PFSK-1 (cell line): ENCODE measurements around the gene SCNM1.

ENCODE experiments used
- FOXP2 ChIP-seq: optimal IDR thresholded peaks from 2 replicates; pipeline ENCODE3; 2011; ENCODE audit warnings: borderline replicate concordance, control low read depth, inconsistent platforms; ENCODE audit not compliant: insufficient read depth; ENCODE audit errors: extremely low read length, extremely low read depth
- POLR2AphosphoS5 ChIP-seq: IDR thresholded peaks from 2 replicates; pipeline ENCODE4 v1.6.1; 2012; ENCODE audit warnings: low read depth, mild to moderate bottlenecking, control low read depth, low read length, moderate library complexity
- SIN3A ChIP-seq: IDR thresholded peaks from 2 replicates; pipeline ENCODE4 v1.6.1; 2012; ENCODE audit warnings: mild to moderate bottlenecking, low read length, moderate library complexity, borderline replicate concordance; ENCODE audit not compliant: insufficient read depth
- TAF1 ChIP-seq: IDR thresholded peaks from 2 replicates; pipeline ENCODE4 v1.6.1; 2012; ENCODE audit warnings: low read length, control low read depth, borderline replicate concordance; ENCODE audit not compliant: insufficient read depth
- TF ChIP-seq, protein P1 (sequence below), 2 experiments: IDR thresholded peaks; 2 replicates each; pipeline versions ENCODE4 v1.6.1 to v1.8.0; 2011 to 2012; ENCODE audit warnings: low read depth in 2 of 2, low read length in 2 of 2, control low read depth in 1 of 2, inconsistent platforms in 1 of 2, mild to moderate bottlenecking in 1 of 2, moderate library complexity in 1 of 2; ENCODE audit not compliant: insufficient read depth in 1 of 2

- TF ChIP-seq POLR2AphosphoS5 (no peak), TAF1 (no peak), FOXP2 (no peak), SIN3A (no peak)
- TF ChIP-seq, protein P1, sequence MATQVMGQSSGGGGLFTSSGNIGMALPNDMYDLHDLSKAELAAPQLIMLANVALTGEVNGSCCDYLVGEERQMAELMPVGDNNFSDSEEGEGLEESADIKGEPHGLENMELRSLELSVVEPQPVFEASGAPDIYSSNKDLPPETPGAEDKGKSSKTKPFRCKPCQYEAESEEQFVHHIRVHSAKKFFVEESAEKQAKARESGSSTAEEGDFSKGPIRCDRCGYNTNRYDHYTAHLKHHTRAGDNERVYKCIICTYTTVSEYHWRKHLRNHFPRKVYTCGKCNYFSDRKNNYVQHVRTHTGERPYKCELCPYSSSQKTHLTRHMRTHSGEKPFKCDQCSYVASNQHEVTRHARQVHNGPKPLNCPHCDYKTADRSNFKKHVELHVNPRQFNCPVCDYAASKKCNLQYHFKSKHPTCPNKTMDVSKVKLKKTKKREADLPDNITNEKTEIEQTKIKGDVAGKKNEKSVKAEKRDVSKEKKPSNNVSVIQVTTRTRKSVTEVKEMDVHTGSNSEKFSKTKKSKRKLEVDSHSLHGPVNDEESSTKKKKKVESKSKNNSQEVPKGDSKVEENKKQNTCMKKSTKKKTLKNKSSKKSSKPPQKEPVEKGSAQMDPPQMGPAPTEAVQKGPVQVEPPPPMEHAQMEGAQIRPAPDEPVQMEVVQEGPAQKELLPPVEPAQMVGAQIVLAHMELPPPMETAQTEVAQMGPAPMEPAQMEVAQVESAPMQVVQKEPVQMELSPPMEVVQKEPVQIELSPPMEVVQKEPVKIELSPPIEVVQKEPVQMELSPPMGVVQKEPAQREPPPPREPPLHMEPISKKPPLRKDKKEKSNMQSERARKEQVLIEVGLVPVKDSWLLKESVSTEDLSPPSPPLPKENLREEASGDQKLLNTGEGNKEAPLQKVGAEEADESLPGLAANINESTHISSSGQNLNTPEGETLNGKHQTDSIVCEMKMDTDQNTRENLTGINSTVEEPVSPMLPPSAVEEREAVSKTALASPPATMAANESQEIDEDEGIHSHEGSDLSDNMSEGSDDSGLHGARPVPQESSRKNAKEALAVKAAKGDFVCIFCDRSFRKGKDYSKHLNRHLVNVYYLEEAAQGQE (IDR thresholded peaks at IDR 0.05; ENCODE audit: insufficient read depth in 1 of 2, low read depth in 2 of 2, low read length in 2 of 2): no peak
Observed at GRCh38 chr1:151135433-151136385, 30.2 kb upstream of the SCNM1 start.
